GM13976 (cell line): ENCODE results near the gene TMEM40.
A peak's percentile ranks its signal among the peaks of the same experiment; 100 is the strongest.
"Not testable (repeated sequence)": the region's sequence is repeated elsewhere in the genome, so short reads cannot be mapped to it uniquely, and the experiment has no call there.

Experiments
- DNase-seq: peaks from one replicate; pipeline ENCODE4 v3.0.0; 2012; ENCODE audit warnings: low spot score
- CTCF ChIP-seq: IDR thresholded peaks from 2 replicates; pipeline ENCODE4 v1.5.1; 2012; ENCODE audit warnings: borderline replicate concordance, mild to moderate bottlenecking; ENCODE audit not compliant: insufficient read depth; ENCODE audit errors: extremely low read depth, missing control alignments, control extremely low read depth
- in situ Hi-C: fragments of 300-500 bp; cut with MboI; formaldehyde crosslinking; loops from one replicate; pipeline ENCODE4 v1.12.0; 2022; ENCODE audit warnings: low sequenced_read_pairs, mixed read lengths, inconsistent platforms; ENCODE audit not compliant: unreplicated experiment

TMEM40 gene

GRCh38 chr3:12787346-12787745, 28.3 kb upstream of the TMEM40 start:
- DNase-seq, in situ Hi-C loops: not testable (repeated sequence)
- peak; percentile 21 for TF ChIP-seq CTCF

- no peak for DNase-seq
- in situ Hi-C loops = no loop called here
- TF ChIP-seq CTCF = no peak
Measured at GRCh38 chr3:12785096-12785495, 26.0 kb upstream of the TMEM40 start.

GRCh38 chr3:12782172-12782815, 23.2 kb upstream of the TMEM40 start:
- TF ChIP-seq CTCF = no peak
- in situ Hi-C loops = no loop called here
- no peak for DNase-seq

GRCh38 chr3:12780751-12781150, 21.7 kb upstream of the TMEM40 start:
- no peak for TF ChIP-seq CTCF
- in situ Hi-C loops = no loop called here

GRCh38 chr3:12777171-12777570, 18.1 kb upstream of the TMEM40 start:
- DNase-seq = no peak

More at GRCh38 chr3:12780751-12781150, 21.7 kb upstream of the TMEM40 start:
- DNase-seq = no peak

GRCh38 chr3:12775970-12776369, 16.9 kb upstream of the TMEM40 start:
- DNase-seq, in situ Hi-C loops: not testable (repeated sequence)

More at GRCh38 chr3:12777171-12777570, 18.1 kb upstream of the TMEM40 start:
- TF ChIP-seq CTCF = no peak
- in situ Hi-C loops = no loop called here

GRCh38 chr3:12775226-12775625, 16.2 kb upstream of the TMEM40 start:
- in situ Hi-C loops = no loop called here
- no peak for DNase-seq
- TF ChIP-seq CTCF = no peak
